NCI-H128 (cell line): Measurements from ENCODE around the gene VAMP8.
A peak's percentile ranks its signal among the peaks of the same experiment; 100 is the strongest.
"Not testable (repeated sequence)": the region's sequence is repeated elsewhere in the genome, so short reads cannot be mapped to it uniquely, and the experiment has no call there.

ENCODE experiments used
- DNase-seq: peaks from one replicate; lab custom pipeline; 2025; ENCODE audit not compliant: unreplicated experiment; lab: John Stamatoyannopoulos, UW

VAMP8 gene

DNA sequence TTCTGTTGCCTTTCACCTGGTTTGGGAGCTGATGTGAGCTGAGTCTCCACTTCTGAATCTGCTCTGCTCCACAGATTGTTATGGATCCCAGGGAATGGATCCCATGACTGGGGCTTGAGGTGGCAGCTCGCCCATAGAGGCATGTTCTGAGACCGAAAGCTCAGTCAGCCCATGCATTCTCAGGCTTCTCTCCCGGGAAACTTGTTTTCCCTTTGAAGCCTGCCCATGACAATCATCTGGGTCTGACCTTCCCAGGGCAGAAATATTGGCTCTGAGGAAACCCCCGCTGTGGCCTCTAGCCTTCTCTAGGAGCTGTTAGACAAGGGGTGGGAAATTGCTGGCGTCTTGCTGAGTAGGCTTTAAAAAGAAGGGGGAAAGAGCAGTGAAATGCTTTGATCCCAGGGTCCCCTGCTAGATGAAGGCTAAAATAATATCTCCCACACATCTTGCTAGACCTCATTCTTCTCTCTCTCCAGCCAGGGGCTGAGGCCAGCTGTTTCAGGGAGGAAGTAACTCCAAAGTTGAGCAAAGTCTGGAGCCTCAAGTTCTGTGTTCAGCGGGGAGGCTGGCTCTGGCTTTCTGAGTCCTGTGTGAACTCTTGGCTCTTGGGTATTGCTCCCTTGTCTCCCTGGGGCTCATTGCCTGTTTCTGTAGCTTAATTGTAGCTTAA, 2.0 kb downstream of the VAMP8 start:
- DNase-seq: no peak

DNA sequence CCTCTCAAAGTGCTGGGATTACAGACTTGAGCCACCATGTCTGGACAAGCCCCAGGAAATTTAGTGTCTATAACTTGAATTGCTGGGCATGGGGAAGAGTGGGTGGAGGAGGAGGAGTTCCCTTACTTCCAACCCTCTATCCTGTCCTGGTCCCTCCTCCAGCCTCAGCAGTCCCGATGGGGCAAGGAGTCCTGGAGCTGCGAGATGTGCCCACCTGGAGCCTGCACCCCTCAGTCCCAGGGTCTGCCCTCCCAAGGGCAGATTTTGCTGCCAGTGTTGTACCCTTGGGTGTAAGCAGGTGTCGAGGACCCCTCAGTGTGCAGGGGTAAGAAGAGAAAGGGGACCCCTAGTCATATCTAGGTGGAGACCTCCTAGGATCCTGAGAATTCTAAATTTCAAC, 2.8 kb downstream of the VAMP8 start:
- no peak for DNase-seq

DNA sequence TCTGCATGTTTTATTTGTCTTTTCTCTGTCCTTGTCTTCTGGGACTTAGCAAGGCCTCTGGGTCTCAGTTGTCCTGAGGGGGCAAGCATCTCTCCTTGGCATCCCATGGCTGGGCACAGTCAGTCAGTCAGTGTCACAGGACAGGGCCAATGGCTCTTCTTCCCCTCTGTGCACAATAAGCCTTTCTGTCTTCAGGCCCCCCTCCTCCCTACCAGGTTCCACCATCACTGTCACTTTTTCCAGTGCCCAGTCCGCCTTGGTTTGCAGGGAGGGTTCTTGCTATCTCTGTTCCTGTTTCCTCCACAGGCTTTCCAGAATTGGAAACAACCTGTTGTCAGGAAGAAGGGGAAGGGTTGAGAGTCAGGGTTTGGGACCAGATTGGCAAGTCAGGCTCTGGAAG, 5.1 kb downstream of the VAMP8 start:
- DNase-seq: no peak

DNA sequence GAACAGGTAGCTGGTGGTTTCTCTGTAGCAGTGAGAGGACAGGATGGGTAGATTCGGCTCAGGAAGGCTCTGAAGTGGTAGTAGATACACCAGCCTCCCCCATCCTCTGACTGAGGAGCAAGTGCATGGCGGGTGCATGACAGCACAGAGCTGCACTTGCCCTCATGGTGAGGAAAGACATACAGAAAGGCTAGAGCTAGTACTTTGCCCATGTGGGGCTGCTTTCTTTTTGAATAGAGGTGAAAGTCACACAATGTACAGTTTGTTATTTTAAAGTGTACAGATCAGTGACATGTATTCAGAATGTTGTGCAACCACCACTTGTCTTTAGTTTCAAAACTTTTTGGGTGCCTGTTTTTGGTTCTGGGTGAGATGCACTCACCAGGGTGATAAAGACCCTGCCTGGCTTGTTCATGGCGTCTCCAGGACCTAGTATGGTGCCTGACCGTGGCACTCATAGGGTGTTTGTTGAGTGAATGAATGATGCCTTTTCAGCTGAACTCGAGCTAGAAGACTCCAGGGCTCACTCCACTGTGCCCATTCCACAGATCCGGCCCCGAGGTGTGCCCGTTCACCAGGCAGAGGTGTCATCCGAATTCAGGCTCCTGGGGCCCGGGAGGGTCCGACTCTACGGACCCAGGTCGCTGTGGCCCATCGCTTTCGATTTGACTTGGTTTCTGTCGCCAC, 6.4 kb downstream of the VAMP8 start:
- no peak for DNase-seq

DNA sequence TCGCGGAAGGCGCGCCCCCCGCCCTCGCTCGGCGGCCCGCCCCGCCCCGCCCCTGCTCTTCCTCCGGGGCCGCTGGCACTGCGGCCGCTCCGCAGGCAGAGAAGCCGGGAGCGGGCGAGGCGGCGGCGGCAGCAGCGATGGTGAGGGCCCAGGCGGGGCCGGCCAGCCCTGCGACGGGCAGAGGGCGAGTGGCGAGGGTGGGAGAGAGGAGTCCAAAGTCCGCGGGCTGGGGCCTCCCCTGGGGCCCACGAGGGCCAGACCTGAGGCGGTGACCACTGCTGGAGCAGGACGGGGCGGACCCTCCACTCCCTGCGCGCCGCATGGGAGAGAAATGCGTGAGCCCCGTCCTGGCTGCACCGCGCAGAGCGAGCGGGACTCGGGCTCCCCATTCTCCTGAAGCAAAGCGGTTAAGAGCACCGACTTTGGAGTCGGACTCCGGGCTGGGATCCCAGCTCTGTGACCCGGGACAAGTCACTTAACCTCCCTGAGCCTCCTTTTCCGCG, 7.0 kb downstream of the VAMP8 start, which contains the start of gene VAMP5:
VAMP5 (plus strand) TSS at position 78 of the 503 bp plus-strand sequence; CDS start at position 138, 60 bp downstream.
- DNase-seq: no peak

DNA sequence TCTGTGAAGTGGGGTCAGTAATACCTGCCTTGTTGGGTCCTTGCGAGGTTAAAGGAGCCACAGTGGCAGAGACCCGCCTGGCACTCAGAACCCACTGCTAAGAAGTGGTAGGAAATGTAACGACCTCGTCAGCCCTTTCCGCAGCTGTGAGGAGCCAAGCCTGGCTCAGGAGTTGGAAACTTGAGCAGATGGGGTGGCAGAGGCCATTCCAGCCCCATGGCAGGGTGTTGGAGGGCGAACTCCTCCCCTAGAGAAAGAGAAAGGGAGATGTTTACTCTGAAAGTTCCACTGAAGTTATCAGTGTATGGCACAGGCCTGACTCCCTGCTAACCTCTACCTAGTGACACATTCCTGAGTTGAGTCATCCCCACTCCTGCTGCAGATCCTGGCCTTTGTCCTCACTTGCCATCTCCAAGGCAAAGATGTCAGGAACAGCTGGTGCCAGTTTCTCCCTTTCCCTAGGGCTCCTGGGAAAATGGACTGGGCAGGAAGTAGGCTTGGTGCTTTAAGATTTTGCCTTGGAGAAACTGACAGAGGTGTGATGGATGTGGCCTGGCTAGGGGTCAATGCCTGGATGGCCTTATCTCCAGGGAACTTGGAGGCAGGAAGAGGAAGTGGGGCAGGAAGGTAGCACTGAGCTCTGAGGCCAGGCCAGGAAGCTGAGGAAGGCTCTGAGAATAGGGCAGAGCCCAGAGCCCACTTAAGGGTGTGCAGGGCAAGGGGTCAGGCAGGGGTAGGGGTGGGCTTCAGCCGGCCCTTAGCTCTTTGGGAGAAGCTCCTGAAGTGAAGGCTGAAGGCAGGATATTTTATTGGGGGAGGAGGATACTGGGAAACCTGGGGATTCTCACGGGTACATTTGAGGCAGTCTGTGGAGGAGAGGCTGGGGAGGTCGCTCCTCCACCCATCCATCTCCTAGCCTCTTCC, 7.7 kb downstream of the VAMP8 start:
- DNase-seq: no peak

DNA sequence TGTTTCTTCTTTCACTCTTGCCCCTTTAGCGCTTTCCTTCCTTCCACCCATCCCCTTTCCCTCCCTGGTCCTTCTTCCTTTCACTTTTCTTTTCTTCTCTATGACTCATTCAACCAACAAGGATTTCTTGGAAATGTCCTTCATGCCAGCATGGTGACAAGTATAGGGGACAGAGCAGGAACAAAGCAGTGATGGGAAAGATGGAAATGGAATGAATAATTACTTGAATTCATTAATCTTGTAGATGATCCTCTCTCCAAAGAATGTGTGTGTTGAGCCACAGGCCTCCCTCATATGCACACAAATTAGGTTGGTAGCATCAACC, 8.4 kb downstream of the VAMP8 start:
- DNase-seq: no peak

DNA sequence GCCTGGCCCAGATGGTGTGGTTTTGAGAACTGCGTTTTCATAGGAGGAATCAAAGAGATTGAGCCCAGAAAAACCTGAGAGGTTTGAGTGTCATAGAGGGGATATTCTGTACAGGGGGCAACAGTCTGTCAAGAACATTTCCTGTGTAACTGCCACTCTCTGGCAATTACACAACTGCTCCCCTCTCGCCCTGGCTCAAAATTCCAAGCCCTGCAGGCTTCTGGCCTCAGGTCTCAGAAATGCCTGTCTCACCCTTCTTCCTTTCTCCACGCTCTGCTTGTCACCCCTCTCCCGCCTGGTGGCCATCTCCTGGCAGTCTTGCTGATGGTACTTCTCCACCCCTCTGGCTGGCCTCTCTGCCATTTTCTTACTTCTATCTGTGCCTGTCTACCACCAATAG, 10.8 kb downstream of the VAMP8 start:
- DNase-seq: no peak

DNA sequence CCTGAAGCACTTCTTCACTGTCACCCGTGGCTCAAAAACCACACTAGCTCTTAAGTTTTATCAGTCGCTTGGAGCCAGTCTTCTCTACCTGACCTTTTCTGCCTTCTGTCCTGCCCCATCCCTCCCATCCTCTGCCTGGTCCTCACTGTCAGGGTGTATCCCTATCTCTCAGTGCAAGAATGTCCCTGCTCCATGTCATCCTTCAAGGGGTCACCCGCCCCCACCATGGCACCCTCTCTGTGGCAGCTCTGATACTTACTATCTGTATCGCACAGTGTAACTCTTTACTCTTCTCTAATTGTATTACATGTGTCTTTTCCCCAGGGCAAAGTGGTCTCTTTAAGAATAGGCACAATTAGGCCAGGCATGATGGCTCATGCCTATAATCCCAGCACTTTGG, 11.3 kb downstream of the VAMP8 start:
- no peak for DNase-seq

DNA sequence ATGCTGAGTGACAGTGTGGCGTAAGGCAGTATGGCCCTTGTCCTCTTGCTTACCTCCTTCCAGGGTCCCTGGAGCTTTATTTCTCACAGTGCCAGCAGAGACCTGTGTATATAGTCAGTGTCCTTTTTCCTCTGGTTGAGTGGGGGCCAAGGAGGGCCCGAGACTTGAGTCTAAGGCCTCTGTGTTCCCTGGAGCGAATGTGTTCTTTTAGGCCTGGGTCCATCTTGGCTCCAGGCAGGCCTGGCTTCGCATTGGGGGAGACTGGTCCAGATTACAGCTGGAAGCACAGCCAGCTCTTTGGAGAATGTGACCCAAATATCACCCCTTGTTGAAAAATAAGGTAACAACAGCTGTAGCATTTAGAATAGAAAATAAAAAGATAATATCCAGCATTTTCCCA, 11.8 kb downstream of the VAMP8 start:
- DNase-seq: no peak

DNA sequence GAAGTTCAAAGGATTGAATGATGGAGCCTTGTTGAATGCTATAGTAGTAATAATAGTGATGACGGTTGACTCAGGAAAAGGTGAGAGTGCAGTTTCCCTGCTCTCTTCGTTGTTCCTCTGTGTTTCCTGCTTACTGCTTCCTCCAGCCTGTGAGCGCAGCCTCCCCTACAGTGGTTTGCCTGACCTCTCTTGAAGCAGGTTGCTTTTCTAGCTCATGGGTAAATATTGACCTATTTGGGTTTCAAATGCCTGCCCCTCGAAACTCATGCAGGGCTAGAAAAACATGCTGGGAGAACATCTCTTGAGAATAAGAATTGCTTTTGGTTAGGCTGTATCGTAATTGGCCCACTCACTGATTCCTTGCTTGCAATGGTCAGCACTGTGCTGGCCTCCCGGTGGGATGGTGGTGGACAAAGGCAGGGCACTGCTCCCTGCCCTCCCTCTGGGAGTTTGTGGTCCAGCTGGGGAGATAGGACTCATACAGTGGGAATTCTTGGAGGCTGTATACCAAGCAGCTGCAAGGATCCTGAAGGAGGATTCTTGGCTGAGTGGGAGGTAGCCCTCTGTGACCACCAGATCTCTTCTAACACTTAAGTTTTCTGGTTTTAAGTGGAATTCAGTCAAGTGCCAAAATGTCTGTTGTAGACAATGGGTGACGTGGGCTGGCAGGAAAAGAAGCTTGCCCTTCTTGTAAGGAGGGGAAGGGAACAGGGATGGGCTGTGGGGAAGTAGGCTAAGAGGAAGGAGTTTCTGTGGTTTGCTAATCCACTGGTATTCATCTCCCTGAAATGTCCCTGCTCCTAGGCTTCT, 12.8 kb downstream of the VAMP8 start:
- DNase-seq: no peak

DNA sequence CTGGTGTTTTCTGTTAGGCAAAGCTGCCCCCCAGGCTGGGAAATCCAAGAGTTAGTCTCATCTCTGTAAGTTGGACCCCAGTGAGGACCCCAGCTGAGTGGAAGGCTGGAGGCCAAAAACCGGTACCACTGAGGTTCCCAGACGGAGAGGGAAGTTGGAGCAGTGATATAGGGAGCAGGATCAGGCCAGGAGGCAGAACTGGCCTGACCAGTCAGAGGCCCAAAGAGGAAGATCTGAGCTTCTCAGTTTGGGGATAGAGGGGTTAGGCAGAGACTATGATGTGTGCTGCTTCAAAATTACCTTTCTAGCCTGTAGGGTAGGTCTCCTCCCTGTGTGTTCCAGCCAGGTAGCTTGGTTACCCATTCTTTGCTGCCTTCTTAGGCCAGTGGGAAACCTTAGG, 13.6 kb downstream of the VAMP8 start:
- DNase-seq: no peak

DNA sequence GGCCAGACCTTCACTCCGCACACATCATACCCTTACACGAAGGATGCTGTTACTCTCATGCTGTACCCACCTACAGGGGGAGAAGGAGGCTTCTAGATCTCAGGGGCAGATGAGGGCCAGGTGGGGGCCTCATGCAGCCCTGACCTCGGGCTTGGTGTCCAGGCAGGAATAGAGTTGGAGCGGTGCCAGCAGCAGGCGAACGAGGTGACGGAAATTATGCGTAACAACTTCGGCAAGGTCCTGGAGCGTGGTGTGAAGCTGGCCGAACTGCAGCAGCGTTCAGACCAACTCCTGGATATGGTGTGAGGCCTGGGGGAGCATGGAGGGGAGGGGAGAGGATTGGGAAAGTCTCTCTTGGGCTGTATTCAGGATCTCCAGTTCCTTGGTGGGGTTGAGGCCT, 14.2 kb downstream of the VAMP8 start:
- DNase-seq: no peak

DNA sequence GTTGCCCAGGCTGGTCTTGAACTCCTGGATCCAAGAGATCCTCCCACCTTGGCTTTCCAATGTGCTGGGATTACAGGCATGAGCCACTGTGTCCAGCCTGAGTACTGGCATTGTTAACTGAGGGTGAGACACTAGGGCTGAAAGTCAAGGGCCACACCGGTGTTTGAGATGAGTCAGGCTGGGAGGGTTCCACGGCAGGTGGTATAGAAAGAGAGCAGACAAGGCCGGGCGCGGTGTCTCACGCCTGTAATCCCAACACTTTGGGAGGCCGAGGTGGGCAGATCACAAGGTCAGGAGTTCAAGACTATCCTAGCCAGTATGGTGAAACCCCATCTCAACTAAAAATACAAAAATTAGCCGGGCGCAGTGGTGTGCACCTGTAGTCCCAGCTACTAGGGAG, 14.9 kb downstream of the VAMP8 start:
- not testable (repeated sequence) for DNase-seq

DNA sequence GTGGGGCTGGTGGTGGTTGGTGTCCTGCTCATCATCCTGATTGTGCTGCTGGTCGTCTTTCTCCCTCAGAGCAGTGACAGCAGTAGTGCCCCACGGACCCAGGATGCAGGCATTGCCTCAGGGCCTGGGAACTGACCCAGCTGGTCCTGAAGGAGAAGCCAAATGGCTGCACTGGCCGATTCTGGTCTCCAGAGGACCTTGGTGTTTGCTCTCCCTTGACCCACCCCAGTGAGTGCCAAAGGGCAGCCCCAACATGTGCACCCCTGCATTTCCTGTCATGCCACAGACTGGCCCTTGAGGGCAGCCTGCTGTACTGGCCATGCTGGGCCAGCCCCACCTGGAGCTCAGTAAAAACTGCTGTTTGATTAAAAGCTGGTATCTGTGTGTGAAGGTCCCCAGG, 15.6 kb downstream of the VAMP8 start:
- no peak for DNase-seq

DNA sequence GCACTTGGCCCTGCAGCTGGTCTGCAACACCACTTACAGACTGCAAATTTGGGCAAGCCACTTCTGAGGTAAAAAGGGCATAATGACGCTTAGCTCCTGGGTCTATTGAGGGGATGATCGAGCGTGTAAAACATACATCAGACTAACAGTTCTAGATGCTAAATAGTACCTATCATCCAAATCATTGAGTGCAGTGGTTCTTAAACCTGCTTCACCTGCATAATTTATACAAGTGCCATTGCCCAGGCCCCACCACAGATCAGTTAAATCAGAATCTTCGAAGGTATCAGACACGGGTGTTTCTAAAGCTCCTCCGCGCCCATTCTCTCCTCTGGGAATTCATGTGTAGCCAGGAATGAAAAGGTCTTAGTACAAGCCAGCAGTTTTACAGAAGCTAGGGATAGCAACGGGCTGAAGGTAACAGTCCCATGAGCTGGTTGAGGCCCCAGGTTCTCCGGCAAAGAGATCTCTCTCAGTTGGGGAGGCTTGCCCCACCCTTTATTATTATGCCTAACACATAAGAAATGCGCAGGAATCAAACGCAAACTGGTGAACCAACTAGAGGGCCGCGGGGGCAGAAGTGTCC, 17.4 kb downstream of the VAMP8 start:
- no peak for DNase-seq

DNA sequence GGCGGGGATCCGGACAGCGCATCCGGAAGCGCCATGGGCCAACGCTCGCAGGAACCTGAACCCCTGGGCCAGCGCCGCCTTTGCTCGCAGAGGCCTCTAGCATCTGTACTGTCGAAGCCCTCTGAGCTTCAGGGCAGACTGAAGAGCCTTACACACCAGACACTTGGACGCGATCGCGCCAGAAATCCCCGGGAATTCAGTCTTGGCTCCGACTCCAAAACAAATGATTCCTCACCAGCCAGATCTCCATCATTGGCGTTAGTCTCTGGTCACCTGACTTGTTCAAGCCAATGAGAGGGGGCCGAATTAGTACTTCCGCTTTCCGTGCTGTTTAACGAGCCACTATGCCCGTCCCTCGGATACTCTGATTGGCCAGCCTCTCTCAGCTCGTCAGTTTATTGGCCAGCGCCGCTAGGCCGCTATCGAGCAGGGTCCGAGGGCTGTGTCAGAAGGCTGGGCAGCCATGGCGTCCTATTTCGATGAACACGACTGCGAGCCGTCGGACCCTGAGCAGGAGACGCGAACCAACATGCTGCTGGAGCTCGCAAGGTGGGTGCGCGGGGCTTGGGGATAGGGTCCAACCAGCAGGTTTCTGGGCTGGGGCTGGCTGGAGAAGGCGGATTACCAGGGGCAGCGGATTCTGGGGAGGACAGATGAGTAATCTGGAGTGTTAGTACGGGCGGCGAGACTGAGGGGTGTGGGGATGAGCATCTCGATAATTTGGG, 18.1 kb downstream of the VAMP8 start, which contains the start of gene RNF181:
RNF181 (plus strand) TSS at position 445 of the 725 bp plus-strand sequence; CDS start at position 464, 19 bp downstream.
- peak; percentile 93 for DNase-seq

DNA sequence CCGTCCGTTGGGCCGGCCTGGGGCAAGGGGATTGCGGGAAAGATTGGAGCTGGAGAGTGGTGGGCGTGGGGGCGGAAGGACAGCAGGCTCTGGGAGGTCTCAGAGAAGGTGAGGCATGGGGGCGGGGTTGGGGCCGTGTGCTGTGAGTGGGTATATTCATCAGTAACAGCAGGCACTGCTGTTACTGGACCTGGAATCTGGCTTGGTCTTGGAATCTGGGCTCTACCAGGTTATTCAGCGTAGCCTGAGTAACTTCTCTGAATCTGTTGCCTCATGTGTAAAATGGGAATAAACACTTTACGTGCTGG, 18.6 kb downstream of the VAMP8 start:
- DNase-seq: no peak

DNA sequence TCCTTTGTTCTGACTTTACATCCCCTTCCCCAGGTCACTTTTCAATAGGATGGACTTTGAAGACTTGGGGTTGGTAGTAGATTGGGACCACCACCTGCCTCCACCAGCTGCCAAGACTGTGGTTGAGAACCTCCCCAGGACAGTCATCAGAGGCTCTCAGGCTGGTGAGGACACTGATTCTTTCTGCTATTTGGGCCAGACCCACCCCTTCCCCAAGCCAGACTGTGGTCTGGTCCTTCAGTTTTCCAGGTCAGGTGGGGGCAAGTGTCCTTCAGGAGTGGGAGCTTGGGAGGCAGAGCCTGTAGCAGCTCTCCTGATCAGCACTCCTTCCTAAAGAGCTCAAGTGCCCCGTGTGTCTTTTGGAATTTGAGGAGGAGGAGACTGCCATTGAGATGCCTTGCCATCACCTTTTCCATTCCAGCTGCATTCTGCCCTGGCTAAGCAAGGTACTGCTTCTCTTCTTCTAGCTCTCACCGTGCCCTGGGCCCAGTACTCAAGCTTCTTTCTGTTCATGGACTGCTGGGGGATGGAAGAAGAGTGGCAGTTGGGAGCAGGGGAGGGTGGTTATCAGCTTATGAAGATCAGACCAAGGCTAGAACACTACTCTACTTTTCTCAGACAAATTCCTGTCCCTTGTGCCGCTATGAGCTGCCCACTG, 19.2 kb downstream of the VAMP8 start:
- DNase-seq: no peak
